H1 (cell line): ENCODE results near the gene DOCK10.

Experiments
- BCL11A ChIP-seq, 2 experiments: IDR thresholded peaks; one replicate each; pipeline ENCODE4 v1.6.1; 2011; ENCODE audit warnings: low read depth in 2 of 2, low read length in 2 of 2, mild to moderate bottlenecking in 2 of 2
- BRCA1 ChIP-seq: IDR thresholded peaks from 2 replicates; pipeline ENCODE4 v1.6.1; 2012; ENCODE audit warnings: low read depth, low read length, improper control_type of control experiment
- EZH2 ChIP-seq: fragments of 200-600 bp; sonication (generic); IDR thresholded peaks from 2 replicates; pipeline ENCODE4 v1.7.1; 2012; ENCODE audit warnings: low read depth, mild to moderate bottlenecking, moderate library complexity, low read length, inconsistent platforms; ENCODE audit not compliant: severe bottlenecking
- POLR2A ChIP-seq, 2 experiments: IDR thresholded peaks; 1 replicate in 1 of 2; 2 replicates in 1 of 2; pipeline ENCODE4 v1.6.1; 2011; ENCODE audit warnings: low read depth in 2 of 2, low read length in 2 of 2, mild to moderate bottlenecking in 2 of 2; ENCODE audit errors: control extremely low read depth in 1 of 2
- POLR2AphosphoS5 ChIP-seq: IDR thresholded peaks from 2 replicates; pipeline ENCODE4 v1.6.1; 2011; ENCODE audit warnings: low read depth, low read length
- RAD21 ChIP-seq, 2 experiments: IDR thresholded peaks in 1 of 2; conservative IDR thresholded peaks in 1 of 2; 2 replicates each; pipeline ENCODE4 v1.6.1; 2011; ENCODE audit warnings: low read depth in 2 of 2, low read length in 2 of 2, improper control_type of control experiment in 1 of 2, inconsistent platforms in 1 of 2, mild to moderate bottlenecking in 1 of 2, moderate library complexity in 1 of 2
- RFX5 ChIP-seq: IDR thresholded peaks from 2 replicates; pipeline ENCODE4 v1.6.1; 2011; ENCODE audit warnings: low read depth, low read length, improper control_type of control experiment, borderline replicate concordance
- TAF1 ChIP-seq: IDR thresholded peaks from 2 replicates; pipeline ENCODE4 v1.6.1; 2011; ENCODE audit warnings: mild to moderate bottlenecking, low read depth, low read length
- TAF7 ChIP-seq: optimal IDR thresholded peaks from 2 replicates; pipeline ENCODE3; 2011; ENCODE audit warnings: low read depth, mild to moderate bottlenecking, inconsistent platforms, low read length, moderate library complexity, borderline replicate concordance
- TEAD4 ChIP-seq: IDR thresholded peaks from 2 replicates; pipeline ENCODE4 v1.6.1; 2012; ENCODE audit warnings: low read depth, low read length, inconsistent platforms, mixed read lengths
- TF ChIP-seq, protein P1 (sequence below), 3 experiments: IDR thresholded peaks; 1 replicate in 2 of 3; 2 replicates in 1 of 3; pipeline versions ENCODE4 v1.5.1 to v1.6.1; 2011; ENCODE audit warnings: low read length in 3 of 3, mild to moderate bottlenecking in 3 of 3, inconsistent platforms in 2 of 3, low read depth in 1 of 3, moderate library complexity in 1 of 3; ENCODE audit not compliant: insufficient read depth in 1 of 3; ENCODE audit errors: control extremely low read depth in 1 of 3
- TF ChIP-seq, protein P2 (sequence below): IDR thresholded peaks from 2 replicates; pipeline ENCODE4 v1.6.1; 2012; ENCODE audit warnings: inconsistent platforms
- TF ChIP-seq, protein P3 (sequence below): IDR thresholded peaks from 2 replicates; pipeline ENCODE4 v1.6.1; 2012; ENCODE audit warnings: low read length, inconsistent platforms
- TF ChIP-seq, protein P4 (sequence below): IDR thresholded peaks from 2 replicates; pipeline ENCODE4 v1.6.1; 2011; ENCODE audit warnings: low read length, improper control_type of control experiment

DNA sequence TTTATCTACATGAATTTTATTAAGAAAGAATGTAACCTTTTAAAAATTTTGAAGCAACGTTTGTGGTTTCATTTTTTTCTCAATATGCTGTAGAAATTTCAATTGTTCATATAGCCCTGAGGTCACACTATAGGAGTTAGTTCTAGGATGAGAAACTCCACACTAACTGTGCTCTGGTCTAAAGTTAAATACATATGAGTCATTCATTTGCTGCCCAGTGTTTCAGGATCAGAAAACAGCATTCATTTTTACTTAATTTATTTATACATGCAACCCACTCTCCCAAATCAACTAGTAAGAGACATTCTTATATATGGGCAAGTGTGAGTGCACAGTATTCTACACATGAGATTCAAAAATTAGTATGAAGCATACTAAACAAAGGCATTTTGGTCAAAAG is 137.9 kb downstream of the DOCK10 start:
- TF ChIP-seq TAF1 (no peak), RAD21 (IDR thresholded peaks at IDR 0.05 in 1 of 2, conservative IDR thresholded peaks at IDR 0.05 in 1 of 2; ENCODE audit: low read depth in 2 of 2, low read length in 2 of 2) (no peak), EZH2 (no peak), POLR2A (IDR thresholded peaks at IDR 0.05; ENCODE audit: control extremely low read depth in 1 of 2, low read depth in 2 of 2, low read length in 2 of 2) (no peak), TAF7 (no peak), BCL11A (IDR thresholded peaks at IDR 0.05; ENCODE audit: low read depth in 2 of 2, low read length in 2 of 2) (no peak), RFX5 (no peak), BRCA1 (no peak), TEAD4 (no peak), POLR2AphosphoS5 (no peak)
- TF ChIP-seq, protein P1, sequence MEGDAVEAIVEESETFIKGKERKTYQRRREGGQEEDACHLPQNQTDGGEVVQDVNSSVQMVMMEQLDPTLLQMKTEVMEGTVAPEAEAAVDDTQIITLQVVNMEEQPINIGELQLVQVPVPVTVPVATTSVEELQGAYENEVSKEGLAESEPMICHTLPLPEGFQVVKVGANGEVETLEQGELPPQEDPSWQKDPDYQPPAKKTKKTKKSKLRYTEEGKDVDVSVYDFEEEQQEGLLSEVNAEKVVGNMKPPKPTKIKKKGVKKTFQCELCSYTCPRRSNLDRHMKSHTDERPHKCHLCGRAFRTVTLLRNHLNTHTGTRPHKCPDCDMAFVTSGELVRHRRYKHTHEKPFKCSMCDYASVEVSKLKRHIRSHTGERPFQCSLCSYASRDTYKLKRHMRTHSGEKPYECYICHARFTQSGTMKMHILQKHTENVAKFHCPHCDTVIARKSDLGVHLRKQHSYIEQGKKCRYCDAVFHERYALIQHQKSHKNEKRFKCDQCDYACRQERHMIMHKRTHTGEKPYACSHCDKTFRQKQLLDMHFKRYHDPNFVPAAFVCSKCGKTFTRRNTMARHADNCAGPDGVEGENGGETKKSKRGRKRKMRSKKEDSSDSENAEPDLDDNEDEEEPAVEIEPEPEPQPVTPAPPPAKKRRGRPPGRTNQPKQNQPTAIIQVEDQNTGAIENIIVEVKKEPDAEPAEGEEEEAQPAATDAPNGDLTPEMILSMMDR (IDR thresholded peaks at IDR 0.05; ENCODE audit: control extremely low read depth in 1 of 3, insufficient read depth in 1 of 3, low read depth in 1 of 3, low read length in 3 of 3), result no peak
- TF ChIP-seq, protein P2, sequence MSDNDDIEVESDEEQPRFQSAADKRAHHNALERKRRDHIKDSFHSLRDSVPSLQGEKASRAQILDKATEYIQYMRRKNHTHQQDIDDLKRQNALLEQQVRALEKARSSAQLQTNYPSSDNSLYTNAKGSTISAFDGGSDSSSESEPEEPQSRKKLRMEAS, result no peak
- TF ChIP-seq, protein P3, sequence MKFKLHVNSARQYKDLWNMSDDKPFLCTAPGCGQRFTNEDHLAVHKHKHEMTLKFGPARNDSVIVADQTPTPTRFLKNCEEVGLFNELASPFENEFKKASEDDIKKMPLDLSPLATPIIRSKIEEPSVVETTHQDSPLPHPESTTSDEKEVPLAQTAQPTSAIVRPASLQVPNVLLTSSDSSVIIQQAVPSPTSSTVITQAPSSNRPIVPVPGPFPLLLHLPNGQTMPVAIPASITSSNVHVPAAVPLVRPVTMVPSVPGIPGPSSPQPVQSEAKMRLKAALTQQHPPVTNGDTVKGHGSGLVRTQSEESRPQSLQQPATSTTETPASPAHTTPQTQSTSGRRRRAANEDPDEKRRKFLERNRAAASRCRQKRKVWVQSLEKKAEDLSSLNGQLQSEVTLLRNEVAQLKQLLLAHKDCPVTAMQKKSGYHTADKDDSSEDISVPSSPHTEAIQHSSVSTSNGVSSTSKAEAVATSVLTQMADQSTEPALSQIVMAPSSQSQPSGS, result no peak
- TF ChIP-seq, protein P4, sequence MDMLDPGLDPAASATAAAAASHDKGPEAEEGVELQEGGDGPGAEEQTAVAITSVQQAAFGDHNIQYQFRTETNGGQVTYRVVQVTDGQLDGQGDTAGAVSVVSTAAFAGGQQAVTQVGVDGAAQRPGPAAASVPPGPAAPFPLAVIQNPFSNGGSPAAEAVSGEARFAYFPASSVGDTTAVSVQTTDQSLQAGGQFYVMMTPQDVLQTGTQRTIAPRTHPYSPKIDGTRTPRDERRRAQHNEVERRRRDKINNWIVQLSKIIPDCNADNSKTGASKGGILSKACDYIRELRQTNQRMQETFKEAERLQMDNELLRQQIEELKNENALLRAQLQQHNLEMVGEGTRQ, result no peak
